CD14-positive monocyte (primary cell): ENCODE measurements around the gene FEZF1. TPM values are rescaled to one million over a fixed set of nuclear protein-coding genes. Genes with fewer than 3 reads are reported as not detected.

Experiments used
- DNase-seq, 3 donors: peaks; one replicate each; pipeline ENCODE4 v3.0.0-alpha.2; 2011 to 2022
- H2AFZ ChIP-seq: 2 replicates; pipeline ENCODE4 v1.6.0; 2012; ENCODE audit warnings: mild to moderate bottlenecking, low read depth, low read length, inconsistent platforms; ENCODE audit not compliant: insufficient read depth, poor library complexity, severe bottlenecking
- H3K27ac ChIP-seq, 2 donors: 1 replicate in 1 of 2; 2 replicates in 1 of 2; pipeline ENCODE4 v1.5.1; 2012 to 2013; ENCODE audit warnings: low read length in 2 of 2, control low read depth in 1 of 2, inconsistent platforms in 1 of 2, low read depth in 1 of 2, mild to moderate bottlenecking in 1 of 2
- H3K27me3 ChIP-seq, 2 donors: one replicate each; pipeline versions ENCODE4 v1.6.0 to v1.6.1; 2011 to 2013; ENCODE audit warnings: low read length in 2 of 2; ENCODE audit not compliant: control insufficient read depth in 2 of 2, insufficient read depth in 2 of 2
- H3K36me3 ChIP-seq, 2 donors: replicated peaks in 1 of 2; 1 replicate in 1 of 2; 2 replicates in 1 of 2; pipeline versions ENCODE4 v1.5.1 to v1.6.1; 2012 to 2013; ENCODE audit warnings: low read length in 2 of 2, control low read depth in 1 of 2, inconsistent platforms in 1 of 2, mild to moderate bottlenecking in 1 of 2; ENCODE audit not compliant: insufficient read depth in 2 of 2, control insufficient read depth in 1 of 2
- H3K4me1 ChIP-seq, 2 donors: 1 replicate in 1 of 2; 2 replicates in 1 of 2; pipeline versions ENCODE4 v1.5.1 to v1.6.1; 2012 to 2013; ENCODE audit warnings: low read length in 2 of 2, control low read depth in 1 of 2, inconsistent platforms in 1 of 2, mild to moderate bottlenecking in 1 of 2, moderate library complexity in 1 of 2; ENCODE audit not compliant: insufficient read depth in 2 of 2, control insufficient read depth in 1 of 2
- H3K4me2 ChIP-seq: replicated peaks from 2 replicates; pipeline ENCODE3; 2012; ENCODE audit warnings: low read length, moderate library complexity, mild to moderate bottlenecking; ENCODE audit not compliant: poor library complexity, severe bottlenecking; ENCODE audit errors: extremely low read depth
- H3K4me3 ChIP-seq, 3 experiments: fragments of 200-600 bp in 1 of 3; sonication (generic) in 1 of 3; replicated peaks in 1 of 3; 1 replicate in 2 of 3; 2 replicates in 1 of 3; pipeline ENCODE4 v1.5.1; 2011 to 2013; ENCODE audit warnings: low read length in 3 of 3, mild to moderate bottlenecking in 3 of 3, control low read depth in 2 of 3, low read depth in 2 of 3, inconsistent platforms in 1 of 3, moderate library complexity in 1 of 3
- H3K79me2 ChIP-seq: 2 replicates; pipeline ENCODE4 v1.6.0; 2012; ENCODE audit warnings: mild to moderate bottlenecking, control low read depth, inconsistent platforms, low read length, moderate library complexity; ENCODE audit not compliant: insufficient read depth
- H3K9ac ChIP-seq: 2 replicates; pipeline ENCODE4 v1.6.0; 2017; ENCODE audit warnings: low read length, mild to moderate bottlenecking; ENCODE audit not compliant: insufficient read depth, poor library complexity, severe bottlenecking
- H3K9me3 ChIP-seq, 2 donors: replicated peaks in 1 of 2; 1 replicate in 1 of 2; 2 replicates in 1 of 2; pipeline versions ENCODE4 v1.5.1 to v1.6.1; 2012 to 2013; ENCODE audit warnings: low read length in 2 of 2, control low read depth in 1 of 2; ENCODE audit not compliant: control insufficient read depth in 1 of 2, insufficient read depth in 1 of 2
- H4K20me1 ChIP-seq: 2 replicates; pipeline ENCODE4 v1.6.0; 2012; ENCODE audit warnings: mild to moderate bottlenecking, low read length, control low read depth, moderate library complexity; ENCODE audit not compliant: insufficient read depth
- H3K27ac Mint-ChIP-seq, 7 donors: one replicate each; pipeline ENCODE4 v1.8.0; 2020; ENCODE audit warnings: mild to moderate bottlenecking in 7 of 7, mixed read lengths in 7 of 7, moderate library complexity in 6 of 7, inconsistent platforms in 2 of 7
- H3K27me3 Mint-ChIP-seq, 3 donors: one replicate each; pipeline ENCODE4 v1.8.0; 2021 to 2022; ENCODE audit warnings: low read depth in 3 of 3, mild to moderate bottlenecking in 3 of 3, mixed read lengths in 3 of 3, moderate library complexity in 3 of 3, inconsistent platforms in 1 of 3
- H3K36me3 Mint-ChIP-seq, 2 donors: one replicate each; pipeline ENCODE4 v1.8.0; 2020; ENCODE audit warnings: mixed read lengths in 2 of 2, inconsistent platforms in 1 of 2, mild to moderate bottlenecking in 1 of 2
- H3K4me1 Mint-ChIP-seq: one replicate; pipeline ENCODE4 v1.8.0; 2020; ENCODE audit warnings: mild to moderate bottlenecking, mixed read lengths
- H3K4me3 Mint-ChIP-seq, 2 donors: one replicate each; pipeline ENCODE4 v1.8.0; 2020; ENCODE audit warnings: mild to moderate bottlenecking in 2 of 2, mixed read lengths in 2 of 2, moderate library complexity in 1 of 2
- H3K9me3 Mint-ChIP-seq, 7 donors: one replicate each; pipeline ENCODE4 v1.8.0; 2020 to 2022; ENCODE audit warnings: mixed read lengths in 7 of 7, mild to moderate bottlenecking in 6 of 7, moderate library complexity in 6 of 7, inconsistent platforms in 2 of 7
- WGBS: methylation state at CpG from one replicate; pipeline ENCODE4 v1.1.5; 2013; ENCODE audit warnings: missing lambda C conversion rate; ENCODE audit not compliant: insufficient coverage; 5-methylcytosine and 5-hydroxymethylcytosine counted together
- intact Hi-C, 2 donors: fragments of 100-400 bp; cut with micrococcal nuclease; formaldehyde crosslinking; loops; one replicate each; pipeline versions ENCODE4 v1.15.0 to v1.15.1; 2023
- polyA plus RNA-seq, 3 donors: library from polyadenylated mRNA; depleted of rRNA in 1 of 3; unstranded in 2 of 3; stranded (reverse) in 1 of 3; fragments of 300-500 nt in 2 of 3; fragments of >200 nt in 1 of 3; fragmentation: Illumina TruSeq in 2 of 3; gene quantifications; 1 replicate in 2 of 3; 2 replicates in 1 of 3; pipeline ENCODE4 v1.2.3, GENCODE V29; 2012 to 2021
- TF ChIP-seq, protein P1 (sequence below): fragments of 200-600 bp; IDR thresholded peaks from one replicate; pipeline ENCODE4 v1.8.0; 2022; ENCODE audit warnings: antibody characterized with exemption, mild to moderate bottlenecking

FEZF1 gene
- polyA plus RNA-seq, 3 donors, result not detected

DNA sequence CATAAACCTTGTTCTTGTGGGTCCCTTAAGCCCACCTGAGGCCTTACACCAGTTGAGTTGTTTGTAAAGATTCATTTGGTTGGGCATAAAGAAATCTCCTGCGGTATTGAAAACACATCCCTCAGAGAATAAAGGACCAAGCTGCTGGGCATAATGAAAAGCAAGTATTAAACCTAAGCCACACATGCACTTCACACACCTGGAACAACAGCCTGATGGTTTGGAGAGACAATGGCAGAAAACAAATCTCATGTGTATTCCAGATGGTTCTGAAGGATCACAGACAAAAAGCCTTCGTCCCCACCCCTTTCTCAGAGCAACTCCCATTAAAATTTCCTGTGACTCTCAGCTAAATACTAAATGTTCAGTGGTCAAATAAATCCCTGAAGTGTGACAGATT lies 44.2 kb downstream of the FEZF1 start:
- no peaks in the 10 kb centered on the region for H3K9me3 ChIP-seq
- H3K4me1 Mint-ChIP-seq, result no peaks in the 10 kb centered on the region
- H3K27me3 ChIP-seq, result no peaks in the 10 kb centered on the region
- no peak for DNase-seq
- H3K27me3 Mint-ChIP-seq, result peaks cover 0 to 2% (median 0%) of the 10 kb centered on the region in 3 donors
- no peak overlapping the region for H3K27ac ChIP-seq
- no peak overlapping the region for H3K27ac Mint-ChIP-seq
- no peak overlapping the region for H3K9ac ChIP-seq
- no peak overlapping the region for H3K4me3 Mint-ChIP-seq
- peaks cover 0 to 4% (median 1%) of the 10 kb centered on the region in 7 donors for H3K9me3 Mint-ChIP-seq
- H4K20me1 ChIP-seq, result no peaks in the 10 kb centered on the region
- no peaks in the 10 kb centered on the region for H3K36me3 Mint-ChIP-seq
- no peaks in the 10 kb centered on the region for H3K4me1 ChIP-seq
- H3K79me2 ChIP-seq, result no peaks in the 10 kb centered on the region
- WGBS, result no CpG with 5 or more reads among the region's 2 CpGs
- no peak overlapping the region for H3K4me3 ChIP-seq
- no peak overlapping the region for H2AFZ ChIP-seq
- intact Hi-C loops, result no loop called here
- H3K4me2 ChIP-seq, result no peak overlapping the region
- TF ChIP-seq, protein P1, sequence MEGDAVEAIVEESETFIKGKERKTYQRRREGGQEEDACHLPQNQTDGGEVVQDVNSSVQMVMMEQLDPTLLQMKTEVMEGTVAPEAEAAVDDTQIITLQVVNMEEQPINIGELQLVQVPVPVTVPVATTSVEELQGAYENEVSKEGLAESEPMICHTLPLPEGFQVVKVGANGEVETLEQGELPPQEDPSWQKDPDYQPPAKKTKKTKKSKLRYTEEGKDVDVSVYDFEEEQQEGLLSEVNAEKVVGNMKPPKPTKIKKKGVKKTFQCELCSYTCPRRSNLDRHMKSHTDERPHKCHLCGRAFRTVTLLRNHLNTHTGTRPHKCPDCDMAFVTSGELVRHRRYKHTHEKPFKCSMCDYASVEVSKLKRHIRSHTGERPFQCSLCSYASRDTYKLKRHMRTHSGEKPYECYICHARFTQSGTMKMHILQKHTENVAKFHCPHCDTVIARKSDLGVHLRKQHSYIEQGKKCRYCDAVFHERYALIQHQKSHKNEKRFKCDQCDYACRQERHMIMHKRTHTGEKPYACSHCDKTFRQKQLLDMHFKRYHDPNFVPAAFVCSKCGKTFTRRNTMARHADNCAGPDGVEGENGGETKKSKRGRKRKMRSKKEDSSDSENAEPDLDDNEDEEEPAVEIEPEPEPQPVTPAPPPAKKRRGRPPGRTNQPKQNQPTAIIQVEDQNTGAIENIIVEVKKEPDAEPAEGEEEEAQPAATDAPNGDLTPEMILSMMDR, result no peak
- no peaks in the 10 kb centered on the region for H3K36me3 ChIP-seq

DNA sequence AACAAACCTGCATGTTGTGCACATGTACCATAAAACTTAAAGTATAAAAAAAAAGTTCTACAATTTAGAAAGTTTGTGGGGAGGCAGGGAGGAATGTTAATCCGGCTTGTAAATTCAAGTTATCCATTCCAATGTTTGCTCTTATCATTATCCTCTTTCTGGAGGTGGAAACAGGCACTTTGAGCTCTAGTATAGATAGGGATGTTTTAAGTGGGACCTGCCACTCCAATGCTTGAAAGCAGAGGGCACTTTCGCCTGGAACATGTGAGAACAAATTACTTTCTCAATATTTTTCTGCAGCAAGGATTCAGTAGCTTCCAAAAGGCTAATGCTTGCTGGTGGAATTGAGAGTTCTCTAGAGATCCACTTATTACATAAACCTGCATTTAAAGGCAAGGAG lies 45.6 kb downstream of the FEZF1 start:
- H3K4me1 Mint-ChIP-seq, result no peaks in the 10 kb centered on the region
- intact Hi-C loops, result no loop called here
- H3K4me2 ChIP-seq, result no peak overlapping the region
- no peak for DNase-seq
- H3K9me3 ChIP-seq, result no peaks in the 10 kb centered on the region
- H4K20me1 ChIP-seq, result no peaks in the 10 kb centered on the region
- no peaks in the 10 kb centered on the region for H3K36me3 Mint-ChIP-seq
- TF ChIP-seq, protein P1, result no peak
- no peak overlapping the region for H3K4me3 ChIP-seq
- no CpG with 5 or more reads among the region's 2 CpGs for WGBS
- H3K79me2 ChIP-seq, result no peaks in the 10 kb centered on the region
- H2AFZ ChIP-seq, result no peak overlapping the region
- no peak overlapping the region for H3K9ac ChIP-seq
- peaks cover 0 to 4% (median 1%) of the 10 kb centered on the region in 7 donors for H3K9me3 Mint-ChIP-seq
- H3K36me3 ChIP-seq, result no peaks in the 10 kb centered on the region
- H3K4me1 ChIP-seq, result no peaks in the 10 kb centered on the region
- no peaks in the 10 kb centered on the region for H3K27me3 Mint-ChIP-seq
- H3K27ac Mint-ChIP-seq, result no peak overlapping the region
- H3K4me3 Mint-ChIP-seq, result no peak overlapping the region
- no peaks in the 10 kb centered on the region for H3K27me3 ChIP-seq
- no peak overlapping the region for H3K27ac ChIP-seq
